K562 (cell line): ENCODE results near the gene SMC5. TPM values are rescaled to one million over a fixed set of nuclear protein-coding genes. Genes with fewer than 3 reads are reported as not detected.

Source experiments
- ATAC-seq: fragments of 200-7000 bp; cut with Tn5 transposase; 3 replicates; pipeline ENCODE4 v1.9.1; 2020; ENCODE audit warnings: moderate library complexity
- BruUV-seq: library from RNA; stranded (reverse); fragments of 400-500 nt; replicated peaks from 2 replicates; lab custom pipeline; 2021; lab: Mats Ljungman, UMichigan
- CTCF ChIA-PET: fragments of 300-600 bp; formaldehyde crosslinking; extraction: SDS; loops from one replicate; lab custom pipeline; 2021; ENCODE audit warnings: low intra/inter-chr PET ratio; lab: Yijun Ruan, JAX
- POLR2A ChIA-PET: fragments of 300-600, 350-650 bp; sonication (Branson Sonifier 250); formaldehyde crosslinking; extraction: SDS; loops from one replicate; lab custom pipeline; 2021; ENCODE audit warnings: antibody characterized with exemption, inconsistent platforms; lab: Yijun Ruan, JAX
- DNase-seq, 4 experiments: peaks; one replicate each; pipeline versions ENCODE4 v3.0.0 to v3.0.0-alpha.2; 2011 to 2018; ENCODE audit warnings: low spot score in 3 of 4, mixed read lengths in 3 of 4; ENCODE audit errors: extremely low read depth in 1 of 4
- FAIRE-seq: peaks from 2 replicates; lab custom pipeline; 2011; peaks lifted over from hg19 to GRCh38; lab: Jason Lieb, UNC
- H2AFZ ChIP-seq: 2 replicates; pipeline ENCODE4 v1.6.0; 2011; ENCODE audit warnings: low read depth, low read length, control low read depth, inconsistent platforms
- H3K27ac ChIP-seq: fragments of 200-600 bp; 3 replicates; pipeline ENCODE4 v1.8.0; 2011; ENCODE audit warnings: low read depth, mild to moderate bottlenecking, control low read depth, inconsistent platforms, low read length, moderate library complexity, mixed read lengths; ENCODE audit errors: extremely low read depth
- H3K27me3 ChIP-seq, 2 experiments: fragments of 300-600 bp in 1 of 2; 2 replicates in 1 of 2; 3 replicates in 1 of 2; pipeline versions ENCODE4 v1.6.0 to v1.8.0; 2011; ENCODE audit warnings: inconsistent platforms in 2 of 2, low read length in 2 of 2, mild to moderate bottlenecking in 1 of 2, mixed read lengths in 1 of 2, moderate library complexity in 1 of 2; ENCODE audit not compliant: control insufficient read depth in 2 of 2, insufficient read depth in 2 of 2
- H3K36me3 ChIP-seq: fragments of 300-600 bp; 3 replicates; pipeline ENCODE4 v1.8.0; 2011; ENCODE audit warnings: mild to moderate bottlenecking, low read length, inconsistent platforms; ENCODE audit not compliant: control insufficient read depth, insufficient read depth
- H3K4me1 ChIP-seq, 2 experiments: fragments of 200-600 bp in 1 of 2; replicated peaks in 1 of 2; 2 replicates in 1 of 2; 3 replicates in 1 of 2; pipeline versions ENCODE4 v1.5.1 to v1.8.0; 2011; ENCODE audit warnings: inconsistent platforms in 2 of 2, low read length in 2 of 2, mild to moderate bottlenecking in 1 of 2, mixed read lengths in 1 of 2, moderate library complexity in 1 of 2; ENCODE audit not compliant: control insufficient read depth in 2 of 2, insufficient read depth in 2 of 2
- H3K4me2 ChIP-seq: 2 replicates; pipeline ENCODE4 v1.6.1; 2011; ENCODE audit warnings: low read length, control low read depth, inconsistent platforms, mixed read lengths; ENCODE audit not compliant: insufficient read depth
- H3K4me3 ChIP-seq: fragments of 200-600 bp; sonication (generic), shearing (Covaris generic); 2 replicates; pipeline ENCODE4 v1.5.1; 2016; ENCODE audit warnings: control low read depth, inconsistent platforms
- H3K79me2 ChIP-seq: fragments of 200-600 bp; 3 replicates; pipeline ENCODE4 v1.8.0; 2011; ENCODE audit warnings: low read length, inconsistent platforms; ENCODE audit not compliant: control insufficient read depth, insufficient read depth
- H3K9ac ChIP-seq, 2 experiments: 2 replicates each; pipeline versions ENCODE4 v1.6.0 to v1.6.1; 2011; ENCODE audit warnings: low read depth in 2 of 2, low read length in 2 of 2, control low read depth in 1 of 2, inconsistent platforms in 1 of 2, mild to moderate bottlenecking in 1 of 2, mixed read lengths in 1 of 2; ENCODE audit not compliant: insufficient read depth in 1 of 2
- H3K9me1 ChIP-seq: one replicate; pipeline ENCODE4 v1.6.0; 2011; ENCODE audit warnings: inconsistent platforms, mild to moderate bottlenecking, low read length, moderate library complexity; ENCODE audit not compliant: control insufficient read depth, insufficient read depth
- H3K9me3 ChIP-seq: replicated peaks from 2 replicates; pipeline ENCODE4 v1.5.1; 2011; ENCODE audit warnings: low read depth, low read length, inconsistent platforms; ENCODE audit not compliant: control insufficient read depth, insufficient read depth
- H4K20me1 ChIP-seq: replicated peaks from 2 replicates; pipeline ENCODE4 v1.6.1; 2011; ENCODE audit warnings: low read length, inconsistent platforms, mixed read lengths; ENCODE audit not compliant: control insufficient read depth, insufficient read depth
- CEBPB ChIP-seq: fragments of 450-650 bp; IDR thresholded peaks from 2 replicates; pipeline ENCODE4 v1.6.1; 2016; ENCODE audit warnings: missing genetic modification characterization, missing compliant biosample characterization
- EHMT2 ChIP-seq: fragments of 450-650 bp; IDR thresholded peaks from 2 replicates; pipeline ENCODE4 v1.6.1; 2018; ENCODE audit warnings: antibody characterized with exemption
- FIP1L1 ChIP-seq: fragments of 200-400 bp; formaldehyde crosslinking; IDR thresholded peaks from 2 replicates; pipeline ENCODE4 v1.6.1; 2018; ENCODE audit warnings: mild to moderate bottlenecking, low read depth, low read length; ENCODE audit not compliant: poor library complexity, severe bottlenecking
- RB1 ChIP-seq: fragments of 450-650 bp; IDR thresholded peaks from 2 replicates; pipeline ENCODE4 v1.6.1; 2017; ENCODE audit warnings: low read depth, mild to moderate bottlenecking
- RBM17 ChIP-seq: fragments of 200-400 bp; formaldehyde crosslinking; IDR thresholded peaks from 2 replicates; pipeline ENCODE4 v1.6.1; 2017; ENCODE audit warnings: low read depth, mild to moderate bottlenecking, low read length, borderline replicate concordance
- ZNF41 ChIP-seq: fragments of 250-450 bp; sonication (Bioruptor Pico); conservative IDR thresholded peaks from 2 replicates; pipeline ENCODE4 v1.4.0; 2020; ENCODE audit warnings: mild to moderate bottlenecking
- WGBS: fragments of 100-300 bp; shearing (Covaris generic); methylation state at CpG from one replicate; pipeline ENCODE4 v1.1.6; 2016; ENCODE audit warnings: low coverage, mixed read lengths; ENCODE audit not compliant: insufficient coverage; ENCODE audit errors: missing lambda C conversion rate; 5-methylcytosine and 5-hydroxymethylcytosine counted together
- in situ Hi-C: fragments of 300-500 bp; cut with MboI; formaldehyde crosslinking; loops from 4 replicates; pipeline ENCODE4 v1.15.0; 2018; ENCODE audit warnings: inconsistent platforms, mixed read lengths
- intact Hi-C: fragments of 100-400 bp; cut with micrococcal nuclease; formaldehyde crosslinking; loops from 2 replicates; pipeline ENCODE4 v1.14.2; 2022
- polyA plus RNA-seq, 8 experiments: library from polyadenylated mRNA; depleted of rRNA in 4 of 8; stranded (reverse) in 5 of 8; unstranded in 3 of 8; fragments of >200 nt; fragmentation: Nextera tagmentation in 2 of 8; fragmentation: Illumina TruSeq in 1 of 8; extraction: Ambion mirVana in 2 of 8; extraction: Trizol in 1 of 8; gene quantifications; 2 replicates each; pipeline versions ENCODE4 v1.2.1 to v1.2.3, GENCODE V29; 2011 to 2014; ENCODE audit warnings: inconsistent platforms in 1 of 8, missing spikeins in 1 of 8
- total RNA-seq, 7 experiments: library from RNA; depleted of rRNA in 6 of 7; stranded (reverse); fragments of >200 nt in 6 of 7; fragmentation: Illumina TruSeq in 2 of 7; extraction: Trizol in 2 of 7; gene quantifications; 2 replicates each; pipeline versions ENCODE4 v1.2.1 to v1.2.3, GENCODE V29; 2011 to 2021; ENCODE audit warnings: low replicate concordance in 1 of 7
- TF ChIP-seq, protein P1 (sequence below), 2 experiments: fragments of 150-350 bp in 1 of 2; IDR thresholded peaks; 2 replicates each; pipeline ENCODE4 v1.6.1; 2012 to 2016; ENCODE audit warnings: low read depth in 2 of 2, low read length in 2 of 2, mild to moderate bottlenecking in 1 of 2, moderate library complexity in 1 of 2
- TF ChIP-seq, protein P2 (sequence below): fragments of 250-450 bp; sonication (Bioruptor Pico); IDR thresholded peaks from 2 replicates; pipeline ENCODE4 v1.8.0; 2021; ENCODE audit warnings: borderline replicate concordance, mild to moderate bottlenecking, moderate library complexity; ENCODE audit not compliant: poor library complexity, severe bottlenecking
- TF ChIP-seq, protein P3 (sequence below): fragments of 450-650 bp; IDR thresholded peaks from one replicate; pipeline ENCODE4 v1.6.1; 2018; ENCODE audit warnings: mild to moderate bottlenecking, moderate library complexity; ENCODE audit not compliant: partially characterized antibody
- TF ChIP-seq, protein P4 (sequence below): IDR thresholded peaks from 2 replicates; pipeline ENCODE4 v1.6.1; 2016; ENCODE audit warnings: missing genetic modification characterization, missing compliant biosample characterization
- TF ChIP-seq, protein P5 (sequence below): sonication (generic); formaldehyde crosslinking; IDR thresholded peaks from 2 replicates; pipeline ENCODE4 v1.8.0; 2023; ENCODE audit warnings: mild to moderate bottlenecking, missing genetic modification reagents

Gene SMC5
- total and polyA plus RNA-seq, 9 of the 15 experiments (the other 6 are each of a cell fraction or from before 2014, with no cell fraction given) = 3.5 to 43.2 (median 21.4) TPM

DNA sequence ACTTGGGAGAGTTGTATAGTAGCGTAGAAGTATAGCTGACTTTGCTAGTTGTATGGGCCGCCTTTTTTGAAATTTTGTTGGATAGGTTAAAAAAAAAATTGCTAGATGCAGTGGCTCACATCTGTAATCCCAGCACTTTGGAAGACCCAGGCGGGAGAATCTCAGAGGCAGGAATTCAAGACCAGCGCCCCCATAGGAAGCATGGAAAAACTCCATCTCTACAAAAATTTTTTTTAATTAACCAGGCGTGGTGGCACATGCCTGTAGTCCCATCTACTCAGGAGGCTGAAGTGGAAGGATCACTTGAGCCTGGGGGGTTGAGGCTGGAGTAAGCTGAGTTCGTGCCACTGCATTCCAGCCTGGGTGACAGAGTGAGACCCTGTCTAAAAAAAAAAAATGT, 59.2 kb downstream of the SMC5 start (continued):
- TF ChIP-seq, protein P1, sequence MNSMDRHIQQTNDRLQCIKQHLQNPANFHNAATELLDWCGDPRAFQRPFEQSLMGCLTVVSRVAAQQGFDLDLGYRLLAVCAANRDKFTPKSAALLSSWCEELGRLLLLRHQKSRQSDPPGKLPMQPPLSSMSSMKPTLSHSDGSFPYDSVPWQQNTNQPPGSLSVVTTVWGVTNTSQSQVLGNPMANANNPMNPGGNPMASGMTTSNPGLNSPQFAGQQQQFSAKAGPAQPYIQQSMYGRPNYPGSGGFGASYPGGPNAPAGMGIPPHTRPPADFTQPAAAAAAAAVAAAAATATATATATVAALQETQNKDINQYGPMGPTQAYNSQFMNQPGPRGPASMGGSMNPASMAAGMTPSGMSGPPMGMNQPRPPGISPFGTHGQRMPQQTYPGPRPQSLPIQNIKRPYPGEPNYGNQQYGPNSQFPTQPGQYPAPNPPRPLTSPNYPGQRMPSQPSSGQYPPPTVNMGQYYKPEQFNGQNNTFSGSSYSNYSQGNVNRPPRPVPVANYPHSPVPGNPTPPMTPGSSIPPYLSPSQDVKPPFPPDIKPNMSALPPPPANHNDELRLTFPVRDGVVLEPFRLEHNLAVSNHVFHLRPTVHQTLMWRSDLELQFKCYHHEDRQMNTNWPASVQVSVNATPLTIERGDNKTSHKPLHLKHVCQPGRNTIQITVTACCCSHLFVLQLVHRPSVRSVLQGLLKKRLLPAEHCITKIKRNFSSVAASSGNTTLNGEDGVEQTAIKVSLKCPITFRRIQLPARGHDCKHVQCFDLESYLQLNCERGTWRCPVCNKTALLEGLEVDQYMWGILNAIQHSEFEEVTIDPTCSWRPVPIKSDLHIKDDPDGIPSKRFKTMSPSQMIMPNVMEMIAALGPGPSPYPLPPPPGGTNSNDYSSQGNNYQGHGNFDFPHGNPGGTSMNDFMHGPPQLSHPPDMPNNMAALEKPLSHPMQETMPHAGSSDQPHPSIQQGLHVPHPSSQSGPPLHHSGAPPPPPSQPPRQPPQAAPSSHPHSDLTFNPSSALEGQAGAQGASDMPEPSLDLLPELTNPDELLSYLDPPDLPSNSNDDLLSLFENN (IDR thresholded peaks at IDR 0.05; ENCODE audit: low read depth in 2 of 2, low read length in 2 of 2) = no peak
- TF ChIP-seq EHMT2 (no peak), ZNF41 (CRISPR knock-in tag) (no peak)
- TF ChIP-seq, protein P2, sequence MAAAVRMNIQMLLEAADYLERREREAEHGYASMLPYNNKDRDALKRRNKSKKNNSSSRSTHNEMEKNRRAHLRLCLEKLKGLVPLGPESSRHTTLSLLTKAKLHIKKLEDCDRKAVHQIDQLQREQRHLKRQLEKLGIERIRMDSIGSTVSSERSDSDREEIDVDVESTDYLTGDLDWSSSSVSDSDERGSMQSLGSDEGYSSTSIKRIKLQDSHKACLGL (CRISPR knock-in tag) = no peak

DNA sequence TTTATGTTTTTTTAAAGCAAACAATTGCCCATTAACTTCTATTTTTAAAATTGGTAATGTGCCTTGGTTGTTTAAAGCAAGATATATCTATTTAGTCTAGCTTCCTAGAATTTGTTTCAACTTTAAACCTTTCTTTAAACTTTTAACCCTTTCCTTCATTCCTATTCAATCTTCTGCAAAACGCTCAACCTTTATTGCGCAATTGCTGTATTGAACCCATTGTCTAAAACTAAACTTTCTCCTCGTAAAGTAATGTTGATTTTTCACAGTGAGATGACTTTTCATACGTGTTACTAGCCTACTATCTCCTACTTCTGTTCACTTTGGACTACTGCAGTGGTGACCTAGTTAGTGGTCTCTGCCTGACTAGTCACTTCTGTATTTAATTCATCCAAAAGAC, 63.3 kb downstream of the SMC5 start:
- Histone ChIP-seq H3K9ac (no peak overlapping the region), H3K4me1 (no peaks in the 10 kb centered on the region), H2AFZ (no peak overlapping the region), H3K4me2 (no peak overlapping the region), H4K20me1 (no peaks in the 10 kb centered on the region), H3K27me3 (no peaks in the 10 kb centered on the region), H3K36me3 (peaks cover 63% of the 10 kb centered on the region), H3K9me1 (no peaks in the 10 kb centered on the region), H3K4me3 (no peak overlapping the region), H3K9me3 (no peaks in the 10 kb centered on the region; the same call in 1 of the 2 replicates), H3K79me2 (no peaks in the 10 kb centered on the region), H3K27ac (no peak overlapping the region)
- BruUV-seq = no TSS peak
- ChIA-PET CTCF (no interaction called here), POLR2A (no interaction called here)
- ATAC-seq (no peak), DNase-seq (no peak), FAIRE-seq (no peak)
- intact Hi-C loops = no loop called here
- 93% methylated on average over 4 of the region's 4 CpGs for WGBS
- in situ Hi-C loops = no loop called here
- no peak for TF ChIP-seq FIP1L1
- TF ChIP-seq, protein P3, sequence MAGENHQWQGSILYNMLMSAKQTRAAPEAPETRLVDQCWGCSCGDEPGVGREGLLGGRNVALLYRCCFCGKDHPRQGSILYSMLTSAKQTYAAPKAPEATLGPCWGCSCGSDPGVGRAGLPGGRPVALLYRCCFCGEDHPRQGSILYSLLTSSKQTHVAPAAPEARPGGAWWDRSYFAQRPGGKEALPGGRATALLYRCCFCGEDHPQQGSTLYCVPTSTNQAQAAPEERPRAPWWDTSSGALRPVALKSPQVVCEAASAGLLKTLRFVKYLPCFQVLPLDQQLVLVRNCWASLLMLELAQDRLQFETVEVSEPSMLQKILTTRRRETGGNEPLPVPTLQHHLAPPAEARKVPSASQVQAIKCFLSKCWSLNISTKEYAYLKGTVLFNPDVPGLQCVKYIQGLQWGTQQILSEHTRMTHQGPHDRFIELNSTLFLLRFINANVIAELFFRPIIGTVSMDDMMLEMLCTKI = no peak
- no peak for TF ChIP-seq RB1
- TF ChIP-seq, protein P4, sequence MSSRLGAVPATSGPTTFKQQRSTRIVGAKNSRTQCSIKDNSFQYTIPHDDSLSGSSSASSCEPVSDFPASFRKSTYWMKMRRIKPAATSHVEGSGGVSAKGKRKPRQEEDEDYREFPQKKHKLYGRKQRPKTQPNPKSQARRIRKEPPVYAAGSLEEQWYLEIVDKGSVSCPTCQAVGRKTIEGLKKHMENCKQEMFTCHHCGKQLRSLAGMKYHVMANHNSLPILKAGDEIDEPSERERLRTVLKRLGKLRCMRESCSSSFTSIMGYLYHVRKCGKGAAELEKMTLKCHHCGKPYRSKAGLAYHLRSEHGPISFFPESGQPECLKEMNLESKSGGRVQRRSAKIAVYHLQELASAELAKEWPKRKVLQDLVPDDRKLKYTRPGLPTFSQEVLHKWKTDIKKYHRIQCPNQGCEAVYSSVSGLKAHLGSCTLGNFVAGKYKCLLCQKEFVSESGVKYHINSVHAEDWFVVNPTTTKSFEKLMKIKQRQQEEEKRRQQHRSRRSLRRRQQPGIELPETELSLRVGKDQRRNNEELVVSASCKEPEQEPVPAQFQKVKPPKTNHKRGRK (tag) = no peak
- no peak for TF ChIP-seq RBM17
- TF ChIP-seq CEBPB (tag) = peak; percentile 92
- TF ChIP-seq, protein P5, sequence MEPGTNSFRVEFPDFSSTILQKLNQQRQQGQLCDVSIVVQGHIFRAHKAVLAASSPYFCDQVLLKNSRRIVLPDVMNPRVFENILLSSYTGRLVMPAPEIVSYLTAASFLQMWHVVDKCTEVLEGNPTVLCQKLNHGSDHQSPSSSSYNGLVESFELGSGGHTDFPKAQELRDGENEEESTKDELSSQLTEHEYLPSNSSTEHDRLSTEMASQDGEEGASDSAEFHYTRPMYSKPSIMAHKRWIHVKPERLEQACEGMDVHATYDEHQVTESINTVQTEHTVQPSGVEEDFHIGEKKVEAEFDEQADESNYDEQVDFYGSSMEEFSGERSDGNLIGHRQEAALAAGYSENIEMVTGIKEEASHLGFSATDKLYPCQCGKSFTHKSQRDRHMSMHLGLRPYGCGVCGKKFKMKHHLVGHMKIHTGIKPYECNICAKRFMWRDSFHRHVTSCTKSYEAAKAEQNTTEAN (CRISPR knock-in tag) = no peak
